ENCODE measurements around the gene ACAA1.

ACAA1 gene

DNA sequence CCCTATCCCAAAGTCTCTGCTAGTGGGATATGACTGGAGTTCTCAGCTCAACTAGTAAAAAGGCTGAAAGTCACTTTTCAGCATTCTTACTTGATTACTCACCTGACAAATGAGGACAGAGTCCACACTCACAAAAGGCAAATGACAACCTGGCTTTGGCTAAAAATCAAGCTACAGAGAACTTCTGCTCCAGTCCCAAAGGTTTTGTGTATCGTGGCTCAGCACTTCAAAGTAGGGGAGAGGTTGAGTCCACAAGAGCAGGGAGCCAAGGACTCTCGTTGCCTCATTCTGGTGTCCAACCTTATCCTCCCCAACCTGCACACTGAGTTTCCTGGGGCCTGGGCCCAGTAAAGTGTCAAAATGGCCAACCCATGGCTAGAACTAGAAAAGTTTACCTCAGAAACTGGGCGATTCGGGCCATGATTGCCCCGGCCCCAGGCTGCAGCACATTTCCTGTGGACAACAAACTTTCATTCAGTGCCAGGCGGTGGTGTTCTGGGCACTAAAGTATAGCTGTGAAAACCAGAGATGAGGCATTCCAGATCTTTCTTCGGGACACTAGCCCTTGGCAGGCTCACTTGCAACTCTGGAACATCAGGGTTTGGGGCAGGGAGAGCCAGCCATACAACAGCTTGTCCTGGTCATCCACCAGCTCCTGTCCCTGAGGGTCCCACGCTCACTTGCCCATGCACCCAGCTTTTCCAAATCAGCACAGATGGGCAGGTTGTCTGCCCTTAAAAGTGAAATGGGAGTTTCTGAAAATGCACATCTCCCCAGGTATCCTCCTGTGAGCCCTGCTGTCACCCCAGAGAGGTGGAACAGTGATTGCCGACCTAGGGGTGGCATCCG, 3.1 kb downstream of the ACAA1 start:
- DNase-seq = no peak

DNA sequence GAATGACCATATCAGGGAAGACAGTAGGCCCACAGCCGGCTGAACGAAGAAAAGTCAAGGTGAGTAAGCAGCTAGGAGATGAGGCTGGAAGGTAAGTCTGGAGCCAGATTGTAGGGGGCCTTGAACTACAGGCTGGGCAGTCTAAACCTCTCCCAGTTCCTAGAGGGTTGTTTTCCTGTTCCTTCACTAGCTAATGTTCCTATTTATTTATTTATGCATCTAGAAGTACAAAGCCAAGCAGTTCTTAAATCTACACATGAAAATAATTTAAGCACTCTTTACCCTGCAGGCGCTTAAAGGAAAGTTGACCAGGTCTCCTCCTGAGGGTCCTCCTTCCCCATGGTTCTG, 3.7 kb downstream of the ACAA1 start:
- DNase-seq = no peak

DNA sequence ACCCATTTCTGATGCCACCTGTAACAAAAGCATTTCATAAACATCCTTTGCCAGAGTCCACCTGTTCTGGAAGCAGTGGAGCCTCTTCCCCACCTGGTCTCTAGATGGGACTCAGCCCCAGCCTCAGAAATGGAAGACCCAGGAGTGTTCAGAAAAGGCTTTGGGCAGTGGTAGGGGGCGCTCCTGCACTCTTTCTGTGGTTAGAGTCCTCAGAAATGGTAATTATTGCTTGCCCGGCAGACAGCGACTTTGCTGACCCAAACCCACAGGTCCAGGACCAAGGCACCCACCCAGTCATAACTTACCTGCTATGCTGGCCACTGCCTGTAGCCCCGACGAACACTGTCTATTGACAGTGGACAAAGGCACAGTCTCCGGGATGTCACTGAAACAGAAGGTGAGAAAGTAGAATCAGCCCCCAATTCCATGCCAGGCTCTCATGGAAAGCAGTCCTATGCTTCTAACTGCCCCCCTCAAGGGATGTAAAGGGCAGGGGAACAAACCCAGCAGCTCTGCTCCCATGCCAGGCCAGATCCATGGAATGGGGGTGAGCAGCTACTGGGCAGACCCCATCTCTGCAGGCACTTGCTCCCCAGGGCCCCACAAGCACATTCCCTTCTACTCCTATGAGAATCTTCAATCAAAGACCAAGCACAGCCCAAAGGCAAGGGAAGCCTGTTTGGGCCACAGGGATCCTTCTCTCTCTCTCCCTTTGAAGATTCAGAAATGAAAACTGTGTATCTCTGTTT, 5.1 kb downstream of the ACAA1 start:
- no peak for DNase-seq

DNA sequence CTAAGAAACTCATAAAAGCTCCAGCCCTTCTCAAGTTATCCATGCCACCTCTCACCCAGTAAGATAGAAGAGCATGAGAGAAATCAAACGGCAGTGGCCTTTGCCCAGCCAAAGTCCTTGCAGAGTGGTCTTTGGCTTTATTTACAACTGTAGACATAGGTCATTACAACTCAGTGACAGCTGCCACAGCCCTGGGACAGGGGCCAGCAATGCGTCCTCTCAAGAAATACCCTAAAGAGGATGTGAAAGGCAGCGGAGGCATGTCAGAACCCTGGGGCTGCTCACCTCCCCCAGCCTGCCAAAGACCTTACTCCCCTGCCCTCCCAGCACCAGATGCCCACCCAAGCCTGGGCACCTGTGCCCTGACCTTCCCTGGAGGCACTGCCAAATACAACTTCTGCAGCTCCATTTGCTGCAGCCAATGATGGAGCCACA, 6.3 kb downstream of the ACAA1 start:
- DNase-seq = no peak

DNA sequence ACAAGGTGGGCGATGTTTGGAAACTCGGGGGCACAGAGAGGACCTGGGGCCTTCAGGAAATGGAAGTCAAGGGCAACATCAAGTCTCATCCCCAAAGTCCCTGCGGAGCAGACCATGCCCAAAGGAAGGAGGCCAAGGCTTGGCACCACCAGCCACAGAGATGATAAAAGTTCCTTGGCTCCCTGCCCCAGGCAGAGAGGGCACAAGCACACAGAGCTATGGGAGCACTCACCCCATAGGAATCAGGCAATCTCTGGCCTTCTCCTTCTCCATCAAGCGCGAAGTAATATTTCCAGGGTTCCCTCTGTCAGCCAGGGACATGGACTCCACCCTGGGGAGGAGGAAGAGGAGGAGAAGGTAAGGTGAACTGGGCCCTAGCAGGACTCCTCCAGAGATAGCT, 7.9 kb downstream of the ACAA1 start:
- no peak for DNase-seq

DNA sequence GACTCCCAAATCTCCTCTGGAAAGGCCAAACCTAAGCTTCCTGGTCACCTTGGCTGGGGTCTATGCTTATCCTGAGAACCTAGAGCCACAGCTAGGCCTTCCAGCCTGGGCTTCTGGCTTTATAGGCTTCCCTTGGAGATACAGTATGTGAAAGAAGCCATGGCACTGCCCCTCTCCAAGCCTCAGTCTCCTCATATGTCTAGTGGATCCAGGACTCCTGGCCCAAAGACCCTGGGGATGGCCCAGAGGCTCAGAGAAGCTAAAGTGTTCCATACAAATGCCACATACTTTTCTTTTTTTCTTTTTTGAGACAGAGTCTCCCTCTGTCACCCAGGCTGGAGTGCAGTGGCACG, 8.6 kb downstream of the ACAA1 start:
- DNase-seq = no peak

DNA sequence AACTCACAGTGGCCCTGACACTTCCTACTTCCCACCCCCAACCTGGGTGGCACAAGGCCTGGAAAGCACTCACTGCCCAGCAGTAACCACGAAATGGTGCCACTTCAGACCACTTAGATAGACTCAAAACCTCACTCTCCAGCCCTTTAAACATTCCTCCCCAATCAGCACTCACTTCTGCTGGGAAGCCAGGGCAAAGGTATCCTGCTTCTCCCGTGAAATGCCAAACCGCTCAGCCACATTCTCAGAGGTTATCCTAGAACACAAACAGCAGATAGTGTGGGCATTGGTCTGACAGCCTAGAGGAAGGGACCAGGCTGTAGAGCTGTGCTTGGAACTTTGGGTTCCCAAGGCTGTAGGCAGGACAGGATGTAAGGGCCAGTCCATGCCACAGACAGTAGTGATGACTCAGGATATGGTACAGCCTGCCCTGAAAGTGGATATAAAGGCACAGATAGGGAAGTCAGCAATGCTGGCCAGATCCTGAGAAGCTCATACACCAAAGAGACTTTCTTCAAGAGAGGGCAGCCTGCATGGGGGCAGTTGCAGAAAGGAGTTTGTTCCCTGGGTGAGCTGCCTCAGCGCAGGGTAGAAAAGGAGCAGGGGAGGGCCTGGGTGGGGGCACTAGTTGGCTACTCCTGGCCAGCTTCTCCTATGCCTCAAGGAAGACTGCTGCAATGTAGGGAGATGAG, 9.2 kb downstream of the ACAA1 start:
- DNase-seq = no peak

DNA sequence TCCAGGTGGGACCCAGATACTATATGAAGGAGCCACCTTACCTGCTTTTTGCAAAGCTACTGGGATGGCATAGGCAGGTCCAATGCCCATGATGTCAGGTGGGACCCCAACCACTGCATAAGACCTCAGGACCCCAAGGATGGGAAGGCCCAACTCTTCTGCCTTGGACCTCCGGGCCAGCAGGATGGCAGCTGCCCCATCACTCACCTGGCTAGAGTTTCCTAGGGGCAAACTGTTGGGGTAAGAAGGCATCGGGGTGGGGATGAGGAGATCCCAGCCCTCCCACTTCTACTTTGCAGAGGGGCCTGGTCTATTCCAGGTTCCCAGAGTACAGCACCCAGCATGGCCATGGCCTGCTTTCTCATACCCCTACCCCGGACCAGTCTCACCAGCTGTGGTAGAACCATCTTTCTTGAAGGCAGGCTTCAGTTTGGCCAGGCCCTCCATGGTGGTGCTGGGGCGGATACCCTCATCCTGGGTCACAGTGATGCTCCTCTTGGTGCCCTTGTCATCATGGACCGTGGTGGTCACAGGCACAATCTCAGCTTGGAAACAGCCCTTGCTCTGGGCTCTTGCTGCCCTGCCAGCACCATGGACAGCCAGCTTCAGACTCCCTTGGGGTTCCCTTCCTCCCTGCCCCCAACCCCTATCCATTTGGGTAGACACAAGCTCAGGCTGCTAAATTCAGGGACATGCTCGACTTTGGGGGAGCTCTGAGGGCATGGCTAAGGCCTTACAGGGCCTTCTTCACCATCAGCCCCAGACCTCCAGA, 10.6 kb downstream of the ACAA1 start:
- DNase-seq = no peak

DNA sequence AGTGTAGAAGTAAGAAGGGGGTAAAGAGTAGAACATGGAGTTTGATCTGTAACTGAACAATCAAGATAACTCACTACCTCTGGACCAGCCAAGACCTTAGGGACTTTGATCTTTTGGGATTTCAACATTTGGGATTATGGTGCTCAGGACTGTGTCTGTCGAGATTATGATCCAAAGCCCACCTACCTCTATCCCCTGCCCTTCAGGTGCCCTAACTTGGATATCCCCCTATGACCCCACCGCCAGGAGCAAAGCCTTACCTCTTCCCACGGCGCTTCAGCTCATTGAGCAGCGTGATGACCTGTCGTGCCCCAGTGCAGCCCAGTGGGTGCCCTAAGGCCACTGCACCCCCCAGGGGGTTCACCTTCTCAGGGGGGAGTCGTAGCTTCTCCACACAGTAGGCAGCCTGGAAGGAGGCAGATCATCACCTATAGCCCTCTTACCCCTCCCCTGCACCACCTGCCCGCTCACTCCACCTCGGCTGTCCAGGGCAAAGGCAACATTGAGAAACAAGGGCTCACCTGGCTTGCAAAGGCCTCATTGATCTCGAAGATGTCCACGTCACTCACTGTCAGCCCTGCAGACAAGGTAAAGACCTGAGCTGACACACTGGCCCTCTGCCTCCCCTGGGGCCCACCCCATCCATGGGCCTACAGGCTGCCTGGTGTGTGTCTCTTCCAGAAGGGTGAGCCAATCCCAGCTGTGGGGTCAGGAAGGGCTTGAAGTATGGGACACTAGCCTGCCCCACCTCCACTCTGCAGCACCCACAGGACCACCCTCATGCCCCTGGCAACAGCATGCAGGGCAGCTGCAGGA, 11.4 kb downstream of the ACAA1 start:
- no peak for DNase-seq

DNA sequence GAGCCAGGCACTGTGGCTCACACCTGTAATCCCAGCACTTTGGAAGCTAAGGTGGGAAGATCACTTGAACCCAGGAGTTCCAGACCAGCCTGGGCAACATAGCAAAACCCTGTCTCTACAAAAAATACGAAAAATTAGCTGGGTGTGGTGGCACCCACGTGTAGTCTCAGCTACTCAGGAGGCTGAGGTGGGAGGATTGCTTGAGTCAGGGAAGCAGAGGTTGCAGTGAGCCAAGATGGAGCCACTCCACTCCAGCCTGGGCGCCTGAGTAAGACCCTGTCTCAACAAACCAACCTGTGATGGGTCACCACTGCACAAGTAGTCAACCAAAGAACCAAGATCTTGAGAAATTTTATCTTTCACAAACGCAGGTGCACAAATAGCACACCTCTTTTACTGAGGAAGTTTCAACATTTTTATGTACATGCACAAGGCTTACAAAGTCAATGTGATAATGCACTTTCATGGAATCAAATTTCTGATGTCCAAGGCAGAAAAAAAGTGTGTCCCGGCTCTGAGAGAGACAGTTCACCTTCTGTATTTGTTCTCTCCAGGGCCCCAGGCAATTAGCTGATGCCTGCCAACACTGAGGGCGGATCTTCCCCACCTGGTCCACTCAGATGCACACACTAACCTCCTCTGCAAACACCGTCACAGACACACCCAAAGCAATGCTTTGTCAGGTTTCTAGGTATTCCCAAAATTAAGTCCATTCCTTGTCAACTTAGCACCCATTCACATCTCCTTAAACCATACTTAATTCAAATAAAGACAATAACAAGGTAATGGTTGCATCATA, 12.4 kb downstream of the ACAA1 start:
- no peak for DNase-seq

DNA sequence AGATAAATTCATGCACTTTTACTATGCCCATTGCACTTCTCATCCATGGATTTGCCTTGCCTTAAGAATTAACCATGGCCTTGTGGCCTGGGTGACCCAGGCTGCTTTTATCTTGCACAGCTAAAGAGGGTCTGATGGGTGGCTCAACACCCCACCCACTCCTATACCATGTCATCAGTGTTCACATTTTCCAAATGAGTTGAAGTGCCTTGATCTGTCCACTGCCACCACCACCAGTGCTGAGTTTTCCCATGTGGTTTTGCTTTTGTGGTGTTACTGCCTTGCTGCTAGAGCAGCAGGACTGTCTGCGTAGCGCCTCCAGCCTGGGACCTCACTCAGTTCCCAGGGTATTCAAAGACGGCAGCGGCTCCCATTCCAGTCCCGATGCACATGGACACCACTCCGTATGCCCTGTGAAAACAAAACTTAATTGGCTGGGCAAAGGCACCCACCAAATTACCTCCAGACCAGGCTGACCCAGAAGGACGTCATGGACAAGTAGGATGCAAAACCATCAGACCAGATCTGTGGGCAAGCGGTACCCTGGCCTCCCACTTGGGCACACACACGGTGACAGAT, 14.1 kb downstream of the ACAA1 start:
- DNase-seq = no peak

DNA sequence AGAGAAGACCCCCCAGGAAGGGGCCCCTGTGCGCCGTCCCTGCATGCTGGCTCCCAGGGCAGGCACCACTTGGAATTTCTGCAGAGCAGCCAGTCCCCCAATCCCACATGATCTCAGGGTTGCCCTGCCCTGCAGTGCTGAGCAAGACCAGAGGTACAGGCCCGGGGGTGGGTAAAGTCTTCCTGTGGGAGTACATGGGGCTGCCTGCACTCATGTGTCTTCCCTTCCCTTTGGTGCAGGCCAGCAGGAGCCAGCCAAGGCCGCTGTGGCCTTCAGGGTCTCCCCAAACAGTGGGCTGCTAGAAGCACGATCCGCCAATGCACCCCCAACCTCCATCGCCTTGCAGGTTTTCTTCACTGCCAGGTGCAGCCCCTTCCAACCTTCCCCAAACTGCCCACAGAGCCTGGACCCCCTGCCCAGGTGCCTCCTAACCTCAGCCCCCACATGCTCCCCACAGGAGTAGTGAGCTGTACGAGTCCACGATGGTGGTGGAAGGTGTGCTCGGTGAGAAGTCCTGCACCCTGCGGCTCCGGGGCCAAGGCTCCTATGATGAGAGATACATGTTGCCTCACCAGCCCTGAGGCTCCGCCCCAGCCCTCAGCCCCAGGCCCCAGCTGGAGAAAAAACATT, 15.0 kb downstream of the ACAA1 start:
- no peak for DNase-seq

DNA sequence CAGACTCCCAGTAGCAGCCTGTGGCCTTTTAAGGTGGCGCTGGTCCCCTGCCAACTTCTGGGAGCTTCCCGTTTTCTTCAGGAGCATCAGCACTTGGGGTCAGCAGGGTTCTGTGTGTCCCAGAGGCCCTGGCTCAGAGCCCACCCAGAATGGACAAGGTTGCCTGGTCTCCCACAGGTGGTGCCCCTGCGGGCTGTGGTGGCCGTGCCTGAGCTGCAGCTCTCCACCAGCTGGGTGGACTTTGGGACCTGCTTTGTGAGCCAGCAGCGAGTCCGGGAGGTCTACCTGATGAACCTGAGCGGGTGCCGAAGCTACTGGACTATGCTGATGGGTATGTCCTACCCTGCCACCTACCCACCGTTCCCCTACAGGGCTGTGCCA, 15.5 kb downstream of the ACAA1 start:
- DNase-seq = no peak

DNA sequence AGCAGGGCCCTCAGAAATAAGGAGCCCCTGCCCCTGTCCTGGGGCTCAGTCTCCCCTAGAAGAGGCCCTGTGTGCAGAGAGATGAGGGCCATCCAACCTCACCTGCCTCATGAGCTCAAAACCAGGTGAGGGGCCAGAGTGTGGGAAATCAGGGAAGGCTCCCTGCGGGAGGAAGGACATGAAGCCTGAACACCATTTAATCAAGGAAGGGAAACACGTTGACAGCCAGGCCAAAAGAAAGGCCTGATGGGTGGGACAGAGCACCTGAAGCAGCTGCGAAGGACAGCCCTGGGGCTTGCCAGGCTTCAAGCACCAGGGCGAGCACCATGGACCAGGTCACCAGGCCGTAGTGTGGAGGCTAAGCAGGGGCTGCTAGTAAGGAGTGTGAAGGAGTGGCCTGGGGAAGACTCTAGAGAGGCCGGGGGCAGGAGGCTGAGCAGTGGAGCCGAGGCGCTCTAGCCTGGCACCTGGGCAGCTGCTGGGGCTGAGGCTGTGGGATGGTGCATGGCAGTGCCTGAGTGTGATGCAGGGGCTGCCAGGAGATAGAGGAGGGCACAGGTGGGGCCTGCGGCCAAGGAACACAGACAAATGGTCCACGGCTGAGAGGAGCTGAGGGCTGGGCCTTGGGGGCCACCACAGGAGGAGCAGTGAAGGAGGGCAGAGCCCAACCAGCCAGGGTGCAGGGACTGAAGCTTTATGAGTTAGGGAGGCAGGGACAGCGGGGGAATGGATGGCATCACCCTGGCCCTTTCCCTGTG, 16.1 kb downstream of the ACAA1 start:
- no peak for DNase-seq

DNA sequence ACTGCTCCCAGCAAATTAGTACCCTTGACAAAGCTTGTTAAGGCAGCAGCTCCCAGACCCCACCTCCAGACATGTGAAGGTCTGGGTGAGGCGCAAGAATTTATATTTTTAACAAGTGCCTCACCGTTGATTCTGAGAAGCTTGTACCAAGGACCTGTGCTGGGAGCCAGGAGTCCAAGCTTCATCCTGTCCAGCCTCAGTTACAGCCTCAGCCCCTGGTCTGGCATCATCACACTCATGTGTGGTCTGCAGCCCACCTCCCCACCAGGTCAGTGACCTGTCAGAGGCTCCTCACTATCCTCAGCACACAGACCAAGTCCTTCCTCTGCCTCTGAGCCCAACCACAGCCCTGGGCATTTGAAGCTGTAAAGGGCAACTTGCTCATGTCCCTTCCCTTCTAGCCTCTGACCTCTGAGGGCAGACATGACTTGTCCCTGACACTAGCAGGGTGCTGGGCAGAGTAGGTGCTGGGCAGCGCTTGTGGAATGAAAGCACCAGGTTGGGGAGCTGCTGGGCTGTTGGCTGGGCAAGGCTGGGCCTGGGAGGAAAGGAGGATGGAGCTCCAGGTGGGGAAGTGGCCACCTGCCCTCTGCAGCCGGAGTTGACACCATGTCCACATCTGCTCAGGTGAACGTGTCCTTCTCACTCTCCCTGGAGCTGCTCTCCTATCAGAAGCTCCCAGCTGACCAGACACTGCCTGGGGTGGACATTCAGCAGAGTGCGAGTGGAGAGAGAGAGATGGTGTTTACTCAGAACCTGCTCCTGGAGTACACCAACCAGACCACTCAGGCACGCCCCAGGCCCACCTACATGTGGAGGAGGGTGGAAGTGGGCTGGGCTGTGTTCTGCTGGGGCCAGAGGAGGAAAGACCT, 16.9 kb downstream of the ACAA1 start:
- DNase-seq = no peak

DNA sequence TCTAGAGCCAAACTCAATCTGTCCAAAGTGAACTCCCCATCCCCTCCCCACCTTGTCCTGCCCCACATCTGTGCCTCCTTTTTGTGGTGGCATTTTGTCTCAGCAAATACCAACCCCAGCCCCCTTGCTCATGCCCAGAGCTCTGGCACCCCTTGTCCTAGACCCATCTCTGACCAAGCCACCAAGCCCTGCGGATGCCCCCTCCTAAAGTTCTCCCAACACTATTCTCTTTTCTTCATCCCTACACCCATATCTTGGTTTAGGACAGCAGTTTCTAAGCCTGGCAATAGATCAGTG, 17.7 kb downstream of the ACAA1 start:
- no peak for DNase-seq

DNA sequence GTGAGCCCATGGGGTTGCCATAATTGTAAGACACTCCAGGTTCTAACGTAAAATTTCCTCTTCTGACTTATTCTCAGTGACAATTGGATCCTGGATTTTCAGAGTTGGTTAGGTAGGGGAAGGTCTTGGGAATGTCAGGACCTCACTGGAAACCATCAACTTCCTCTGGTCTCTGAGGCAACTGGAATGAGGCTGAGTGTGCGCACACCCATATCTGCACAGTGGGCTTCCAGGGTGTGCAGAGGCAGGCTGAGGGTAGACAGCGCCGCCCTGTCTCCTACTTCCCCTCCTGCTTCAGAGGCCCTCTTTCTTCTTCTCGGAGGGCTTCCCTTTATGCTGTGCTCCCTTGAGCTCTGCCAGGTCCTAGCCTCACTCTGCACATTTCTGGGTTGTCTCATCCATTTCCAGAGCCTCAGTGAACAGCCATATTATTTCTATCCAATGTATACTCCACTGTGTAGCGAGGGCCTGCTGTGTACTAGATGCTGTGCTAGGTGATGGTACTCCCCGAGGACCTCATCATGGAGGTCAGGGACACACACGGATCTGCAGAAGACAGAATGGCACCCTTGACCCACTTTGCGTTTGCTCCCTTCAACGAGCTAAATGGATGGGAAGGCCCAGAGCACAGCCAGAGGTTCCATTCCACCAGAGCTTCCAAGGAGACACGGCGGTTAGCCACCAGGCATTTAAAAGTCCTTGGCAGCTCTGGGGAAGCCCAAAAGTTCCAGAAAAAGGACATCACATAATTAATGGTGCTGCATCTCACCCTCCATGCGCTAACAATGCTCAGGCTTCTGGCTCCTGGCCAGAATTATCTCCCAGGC, 18.3 kb downstream of the ACAA1 start:
- no peak for DNase-seq
